Spleen (tissue), 11 donors: ENCODE data around the gene VASN. TPM values are rescaled to one million over a fixed set of nuclear protein-coding genes. Genes with fewer than 3 reads are reported as not detected.

ENCODE experiments used
- DNase-seq: peaks from one replicate; pipeline ENCODE4 v3.0.0-alpha.2; 2020
- H3K27ac ChIP-seq, 8 donors: fragments of 200-600 bp; sonication (generic) in 7 of 8; 1 replicate in 4 of 8; 2 replicates in 4 of 8; pipeline versions ENCODE4 v1.5.0 to v1.8.0; 2016 to 2021; ENCODE audit warnings: inconsistent platforms in 4 of 8, mild to moderate bottlenecking in 4 of 8, moderate library complexity in 1 of 8
- H3K27me3 ChIP-seq, 7 donors: fragments of 200-600 bp; sonication (generic) in 6 of 7; replicated peaks in 1 of 7; 1 replicate in 4 of 7; 2 replicates in 3 of 7; pipeline versions ENCODE4 v1.5.0 to v1.8.0; 2016 to 2021; ENCODE audit warnings: inconsistent platforms in 3 of 7, mild to moderate bottlenecking in 1 of 7
- H3K36me3 ChIP-seq, 6 donors: fragments of 200-600 bp; sonication (generic) in 5 of 6; 1 replicate in 4 of 6; 2 replicates in 2 of 6; pipeline versions ENCODE4 v1.5.0 to v1.8.0; 2016 to 2021; ENCODE audit warnings: inconsistent platforms in 2 of 6
- H3K4me1 ChIP-seq, 6 donors: fragments of 200-600 bp; sonication (generic) in 5 of 6; 1 replicate in 3 of 6; 2 replicates in 3 of 6; pipeline versions ENCODE4 v1.5.0 to v1.8.0; 2016 to 2021; ENCODE audit warnings: inconsistent platforms in 3 of 6
- H3K4me3 ChIP-seq, 8 donors: fragments of 200-600 bp; sonication (generic) in 7 of 8; 1 replicate in 4 of 8; 2 replicates in 4 of 8; pipeline versions ENCODE4 v1.5.0 to v1.8.0; 2016 to 2021; ENCODE audit warnings: inconsistent platforms in 4 of 8, mild to moderate bottlenecking in 4 of 8, moderate library complexity in 2 of 8
- H3K9me3 ChIP-seq, 8 donors: fragments of 200-600 bp; sonication (generic) in 7 of 8; 1 replicate in 4 of 8; 2 replicates in 4 of 8; pipeline versions ENCODE4 v1.5.0 to v1.8.0; 2016 to 2021; ENCODE audit warnings: inconsistent platforms in 4 of 8
- CTCF ChIP-seq, 11 experiments: fragments of 200-600 bp in 7 of 11; fragments of 450-650 bp in 4 of 11; sonication (generic) in 4 of 11; IDR thresholded peaks in 8 of 11; conservative IDR thresholded peaks in 3 of 11; 1 replicate in 7 of 11; 2 replicates in 4 of 11; pipeline versions ENCODE4 v1.4.0 to v1.8.0; 2016 to 2021; ENCODE audit warnings: antibody characterized with exemption in 11 of 11, inconsistent platforms in 4 of 11, mild to moderate bottlenecking in 1 of 11
- POLR2A ChIP-seq, 3 donors: fragments of 450-650 bp; IDR thresholded peaks; one replicate each; pipeline ENCODE4 v1.5.1; 2017; ENCODE audit warnings: antibody characterized with exemption in 3 of 3, mild to moderate bottlenecking in 1 of 3
- POLR2AphosphoS5 ChIP-seq, 3 donors: sonication (generic); formaldehyde crosslinking; IDR thresholded peaks; one replicate each; pipeline ENCODE4 v1.5.1; 2017; ENCODE audit warnings: antibody characterized with exemption in 3 of 3
- WGBS, 5 donors: extraction: QIAGEN DNeasy Blood & Tissue Kit in 3 of 5; methylation state at CpG; one replicate each; pipeline versions ENCODE4 v1.1.5 to v1.1.7; 2013 to 2018; 5-methylcytosine and 5-hydroxymethylcytosine counted together
- intact Hi-C: fragments of 100-400 bp; cut with DNase I; formaldehyde crosslinking; loops from one replicate; pipeline ENCODE4 v1.15.0; 2023; ENCODE audit warnings: low total_unique reads
- polyA plus RNA-seq, 3 donors: library from polyadenylated mRNA; stranded (reverse); fragments of 200-250 nt; gene quantifications; one replicate each; pipeline ENCODE4 v1.2.1, GENCODE V29; 2013
- total RNA-seq, 7 donors: library from RNA; depleted of rRNA in 3 of 7; stranded (reverse); fragments of >200 nt in 3 of 7; fragmentation: NEBNext Ultra II Directional in 4 of 7; extraction: Animal tissue kit (Norgen Biotek cat#: 25700) in 4 of 7; gene quantifications; one replicate each; pipeline versions ENCODE4 v1.1.0 to v1.2.1, GENCODE V29; 2016 to 2021
- donor health status: healthy with polysubstance abuse.
- donor health status: DM: no; HTN: no; CAD: no; lungs with moderate emphysema.
- donor health status: DM: no; HTN: no; CAD: no.
- donor health status: Bipolar disorder and iron deficiency.
- donor health status: healthy.
- donor health status: DM: no; HTN: no; CAD: no.
- donor health status: DM: yes; HTN: yes; CAD: no.

Gene VASN
- total and polyA plus RNA-seq, 10 donors = 2.0 to 24.9 (median 11.2) TPM

- H3K27ac ChIP-seq = peak overlapping the region in 5 of 8 donors; percentile 47 to 76 (median 65)
- H3K4me3 ChIP-seq = no peak overlapping the region
- intact Hi-C loops = no loop called here
- DNase-seq = no peak
- no peaks in the 10 kb centered on the region for H3K27me3 ChIP-seq
- WGBS, 5 donors = 82 to 89% (median 86%) methylated on average over 10 of the region's 10 CpGs
- H3K4me1 ChIP-seq = peaks cover 0 to 90% (median 37%) of the 10 kb centered on the region in 6 donors
- TF ChIP-seq POLR2AphosphoS5 (IDR thresholded peaks at IDR 0.05) (no peak), POLR2A (IDR thresholded peaks at IDR 0.05) (no peak), CTCF (IDR thresholded peaks at IDR 0.05 in 8 of 11, conservative IDR thresholded peaks at IDR 0.05 in 3 of 11) (no peak)
- H3K36me3 ChIP-seq = peaks cover 4 to 100% (median 90%) of the 10 kb centered on the region in 6 donors
- no peaks in the 10 kb centered on the region for H3K9me3 ChIP-seq
Observed at GRCh38 chr16:4386951-4387565, 15.4 kb downstream of the VASN start.

GRCh38 chr16:4387781-4388180 is 16.1 kb downstream of the VASN start:
- no peak for DNase-seq
- Histone ChIP-seq H3K36me3 (peaks cover 4 to 100% (median 91%) of the 10 kb centered on the region in 6 donors), H3K4me3 (no peak overlapping the region), H3K4me1 (peaks cover 0 to 98% (median 40%) of the 10 kb centered on the region in 6 donors), H3K27ac (peak overlapping the region in 5 of 8 donors; percentile 26 to 76 (median 65)), H3K27me3 (no peaks in the 10 kb centered on the region), H3K9me3 (no peaks in the 10 kb centered on the region)
- peak in 1 of 3 donors; percentile 67 for TF ChIP-seq POLR2AphosphoS5 (IDR thresholded peaks at IDR 0.05)
- no peak for TF ChIP-seq CTCF (IDR thresholded peaks at IDR 0.05 in 8 of 11, conservative IDR thresholded peaks at IDR 0.05 in 3 of 11)
- intact Hi-C loops = no loop called here
- 95 to 100% (median 96%) methylated on average over 6 to 20 of the region's 20 CpGs for WGBS, 5 donors

GRCh38 chr16:4388271-4389021 is 16.8 kb downstream of the VASN start:
- H3K9me3 ChIP-seq = no peaks in the 10 kb centered on the region
- peak overlapping the region; percentile 20 to 76 (median 68) for H3K27ac ChIP-seq
- H3K27me3 ChIP-seq = no peaks in the 10 kb centered on the region
- intact Hi-C loops = no loop called here
- peaks cover 4 to 100% (median 92%) of the 10 kb centered on the region in 6 donors for H3K36me3 ChIP-seq
- peaks cover 0 to 96% (median 41%) of the 10 kb centered on the region in 6 donors for H3K4me1 ChIP-seq
- 75 to 91% (median 84%) methylated on average over 10 to 19 of the region's 19 CpGs for WGBS, 5 donors
- DNase-seq = no peak
- no peak overlapping the region for H3K4me3 ChIP-seq
- no peak for TF ChIP-seq POLR2AphosphoS5 (IDR thresholded peaks at IDR 0.05)
- no peak for TF ChIP-seq CTCF (IDR thresholded peaks at IDR 0.05 in 8 of 11, conservative IDR thresholded peaks at IDR 0.05 in 3 of 11)
